HEK293 (cell line): Measurements from ENCODE around the gene PIP4K2A.
A peak's percentile ranks its signal among the peaks of the same experiment; 100 is the strongest.

Experiments used
- CTCF ChIA-PET: fragments of 350-600 bp; formaldehyde crosslinking; extraction: SDS; loops from one replicate; lab custom pipeline; 2021; ENCODE audit warnings: antibody characterized with exemption; lab: Yijun Ruan, JAX
- POLR2A ChIA-PET: fragments of 300-600 bp; formaldehyde crosslinking; extraction: SDS; loops from one replicate; lab custom pipeline; 2020; ENCODE audit warnings: antibody characterized with exemption, inconsistent platforms; lab: Yijun Ruan, JAX
- H3K27ac ChIP-seq: fragments of 200-500 bp; sonication (Bioruptor generic); 2 replicates; pipeline ENCODE4 v1.5.1; 2014; ENCODE audit warnings: low read depth, low read length, control low read depth, inconsistent platforms; ENCODE audit errors: extremely low read depth
- H3K36me3 ChIP-seq, 2 experiments: fragments of 200-500 bp in 1 of 2; sonication (Bioruptor generic) in 1 of 2; 1 replicate in 1 of 2; 2 replicates in 1 of 2; pipeline ENCODE4 v1.5.1; 2014 to 2017; ENCODE audit warnings: inconsistent platforms in 2 of 2, low read length in 2 of 2; ENCODE audit not compliant: control insufficient read depth in 2 of 2, insufficient read depth in 1 of 2
- H3K4me1 ChIP-seq: fragments of 200-500 bp; sonication (Bioruptor generic); 2 replicates; pipeline ENCODE4 v1.5.1; 2014; ENCODE audit warnings: mild to moderate bottlenecking, low read length, inconsistent platforms; ENCODE audit not compliant: control insufficient read depth, insufficient read depth
- H3K4me3 ChIP-seq: 2 replicates; pipeline ENCODE4 v1.5.1; 2011; ENCODE audit warnings: low read depth, mild to moderate bottlenecking, control low read depth, low read length, moderate library complexity
- H3K9me3 ChIP-seq: fragments of 200-500 bp; sonication (Bioruptor generic); 2 replicates; pipeline ENCODE4 v1.5.1; 2014; ENCODE audit warnings: low read depth, low read length, inconsistent platforms; ENCODE audit not compliant: control insufficient read depth, insufficient read depth
- GLIS2 ChIP-seq: fragments of 450-650 bp; formaldehyde crosslinking; IDR thresholded peaks from 2 replicates; pipeline ENCODE4 v1.5.1; 2016; ENCODE audit warnings: missing biosample characterization, missing genetic modification characterization
- HOXA7 ChIP-seq: sonication (generic); formaldehyde crosslinking; IDR thresholded peaks from 2 replicates; pipeline ENCODE4 v1.8.1; 2022; ENCODE audit warnings: missing genetic modification reagents, borderline replicate concordance
- KLF1 ChIP-seq: fragments of 450-650 bp; formaldehyde crosslinking; IDR thresholded peaks from 2 replicates; pipeline ENCODE4 v1.5.1; 2016; ENCODE audit warnings: missing biosample characterization, missing genetic modification characterization
- OVOL3 ChIP-seq: fragments of 450-650 bp; formaldehyde crosslinking; IDR thresholded peaks from 2 replicates; pipeline ENCODE4 v1.5.1; 2016; ENCODE audit warnings: missing biosample characterization, missing genetic modification characterization
- SP2 ChIP-seq: fragments of 450-650 bp; formaldehyde crosslinking; IDR thresholded peaks from 2 replicates; pipeline ENCODE4 v1.5.1; 2016; ENCODE audit warnings: missing biosample characterization, missing genetic modification characterization
- ZNF19 ChIP-seq: fragments of 450-650 bp; formaldehyde crosslinking; IDR thresholded peaks from 2 replicates; pipeline ENCODE4; 2016; ENCODE audit warnings: missing biosample characterization, missing genetic modification characterization, low read depth
- ZNF214 ChIP-seq: fragments of 450-650 bp; formaldehyde crosslinking; IDR thresholded peaks from 2 replicates; pipeline ENCODE4 v1.5.1; 2017; ENCODE audit warnings: missing biosample characterization, mild to moderate bottlenecking, missing genetic modification characterization, borderline replicate concordance
- ZNF24 ChIP-seq: fragments of 450-650 bp; formaldehyde crosslinking; IDR thresholded peaks from 2 replicates; pipeline ENCODE4 v1.5.1; 2016; ENCODE audit warnings: missing biosample characterization, missing genetic modification characterization
- ZNF335 ChIP-seq: fragments of 450-650 bp; formaldehyde crosslinking; conservative IDR thresholded peaks from 2 replicates; pipeline ENCODE4 v1.5.1; 2016; ENCODE audit warnings: missing biosample characterization, missing genetic modification characterization
- ZNF341 ChIP-seq: fragments of 450-650 bp; formaldehyde crosslinking; IDR thresholded peaks from 2 replicates; pipeline ENCODE4; 2016; ENCODE audit warnings: low read depth, missing biosample characterization, missing genetic modification characterization
- ZNF394 ChIP-seq: fragments of 450-650 bp; formaldehyde crosslinking; IDR thresholded peaks from 2 replicates; pipeline ENCODE4 v1.5.1; 2016; ENCODE audit warnings: missing biosample characterization, missing genetic modification characterization, mild to moderate bottlenecking, moderate library complexity, borderline replicate concordance
- ZNF549 ChIP-seq: fragments of 450-650 bp; IDR thresholded peaks from 2 replicates; pipeline ENCODE4 v1.5.1; 2018; ENCODE audit warnings: missing biosample characterization, missing genetic modification characterization, mild to moderate bottlenecking, inconsistent platforms, moderate library complexity
- ZNF561 ChIP-seq: fragments of 450-650 bp; IDR thresholded peaks from 2 replicates; pipeline ENCODE4 v1.5.1; 2018; ENCODE audit warnings: missing biosample characterization, missing genetic modification characterization, borderline replicate concordance
- ZNF585B ChIP-seq: fragments of 450-650 bp; formaldehyde crosslinking; IDR thresholded peaks from 2 replicates; pipeline ENCODE4 v1.5.1; 2016; ENCODE audit warnings: missing biosample characterization, missing genetic modification characterization
- ZNF626 ChIP-seq: fragments of 450-650 bp; sonication (Bioruptor Pico); formaldehyde crosslinking; IDR thresholded peaks from 2 replicates; pipeline ENCODE4 v1.5.1; 2018; ENCODE audit warnings: missing biosample characterization, missing genetic modification characterization, inconsistent platforms
- ZNF660 ChIP-seq: fragments of 450-650 bp; IDR thresholded peaks from 2 replicates; pipeline ENCODE4 v1.5.1; 2018; ENCODE audit warnings: missing biosample characterization, mild to moderate bottlenecking, missing genetic modification characterization
- ZNF785 ChIP-seq: fragments of 450-650 bp; formaldehyde crosslinking; IDR thresholded peaks from 2 replicates; pipeline ENCODE4 v1.5.1; 2016; ENCODE audit warnings: missing biosample characterization, missing genetic modification characterization
- ZNF791 ChIP-seq: fragments of 450-650 bp; formaldehyde crosslinking; IDR thresholded peaks from 2 replicates; pipeline ENCODE4 v1.5.1; 2016; ENCODE audit warnings: missing biosample characterization, missing genetic modification characterization
- ZSCAN16 ChIP-seq: fragments of 450-650 bp; formaldehyde crosslinking; IDR thresholded peaks from 2 replicates; pipeline ENCODE4 v1.5.1; 2016; ENCODE audit warnings: missing biosample characterization, missing genetic modification characterization
- TF ChIP-seq, protein P1 (sequence below): fragments of 450-650 bp; formaldehyde crosslinking; IDR thresholded peaks from 2 replicates; pipeline ENCODE4 v1.5.1; 2016; ENCODE audit warnings: missing biosample characterization, missing genetic modification characterization
- TF ChIP-seq, protein P2 (sequence below): fragments of 450-650 bp; formaldehyde crosslinking; IDR thresholded peaks from 2 replicates; pipeline ENCODE4 v1.5.1; 2016; ENCODE audit warnings: missing biosample characterization, missing genetic modification characterization, borderline replicate concordance
- TF ChIP-seq, protein P3 (sequence below): fragments of 450-650 bp; formaldehyde crosslinking; IDR thresholded peaks from 2 replicates; pipeline ENCODE4 v1.5.1; 2016; ENCODE audit warnings: missing biosample characterization, missing genetic modification characterization
- TF ChIP-seq, protein P4 (sequence below): fragments of 450-650 bp; formaldehyde crosslinking; IDR thresholded peaks from 2 replicates; pipeline ENCODE4 v1.5.1; 2017; ENCODE audit warnings: missing biosample characterization, missing genetic modification characterization
- TF ChIP-seq, protein P5 (sequence below): fragments of 450-650 bp; formaldehyde crosslinking; IDR thresholded peaks from 2 replicates; pipeline ENCODE4 v1.5.1; 2017; ENCODE audit warnings: missing biosample characterization, missing genetic modification characterization

Gene PIP4K2A

DNA sequence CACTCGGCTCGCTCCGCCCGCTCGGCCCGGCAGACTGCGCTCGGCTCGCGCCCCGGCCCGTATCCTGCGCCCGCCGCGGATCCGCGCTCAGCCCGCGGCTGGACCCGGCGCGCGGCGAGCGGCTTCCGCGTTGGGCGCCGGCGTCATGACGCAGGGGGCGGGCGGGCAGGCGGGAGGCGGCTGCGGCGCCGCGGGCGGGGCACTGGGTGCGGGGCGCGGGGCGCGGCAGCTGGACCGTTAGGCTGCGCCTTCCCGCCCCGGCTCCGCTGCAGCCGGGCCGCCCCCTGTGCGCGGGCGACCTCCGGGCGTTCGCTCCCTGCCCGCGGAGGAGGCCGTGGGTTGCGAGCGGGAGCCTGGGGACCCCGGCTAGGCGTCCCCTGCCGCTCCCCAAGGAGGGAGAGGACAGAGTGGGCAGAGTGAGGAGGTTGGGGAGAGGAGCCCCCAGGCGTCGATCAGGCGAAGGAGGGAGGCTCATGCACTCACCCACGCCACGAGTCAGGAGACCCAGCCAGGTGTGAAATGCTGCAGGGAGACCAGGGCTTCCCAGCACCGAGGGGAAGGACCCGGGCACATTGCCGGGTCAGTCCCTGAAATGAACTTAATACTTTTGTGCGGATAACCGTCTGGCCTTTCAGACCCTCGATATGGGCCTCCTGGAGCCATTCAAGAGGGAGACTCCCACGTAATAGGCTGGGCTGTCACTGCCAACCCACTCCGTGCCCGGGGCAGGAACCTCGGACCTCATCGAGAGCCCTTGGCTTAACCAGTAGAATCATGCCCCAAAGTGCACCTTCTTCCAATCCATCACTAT is at the start of gene PIP4K2A:
Gene PIP4K2A, minus strand, starts transcription at position 100 of the 811 bp plus-strand sequence. CDS start 252 bp downstream, outside the sequence.
- Histone ChIP-seq H3K4me3 (peak within 1 kb of the TSS; percentile 83), H3K27ac (peak within 1 kb of the TSS; percentile 86), H3K9me3 (no peaks in the 10 kb centered on the region), H3K36me3 (no peaks in the 10 kb centered on the region), H3K4me1 (peaks cover 15% of the 10 kb centered on the region)
- ChIA-PET CTCF (interaction anchor here (1.3 kb wide), 1 partner anchor 11 kb away, joined by 10 read pairs; no protein-coding TSS in a partner anchor), POLR2A (interaction anchor here (1.0 kb wide), 1 partner anchor 129 kb away, joined by 5 read pairs; no protein-coding TSS in a partner anchor)
- no peak for TF ChIP-seq ZNF561 (tag by site-specific recombination)
- no peak for TF ChIP-seq ZNF785
- TF ChIP-seq, protein P1, sequence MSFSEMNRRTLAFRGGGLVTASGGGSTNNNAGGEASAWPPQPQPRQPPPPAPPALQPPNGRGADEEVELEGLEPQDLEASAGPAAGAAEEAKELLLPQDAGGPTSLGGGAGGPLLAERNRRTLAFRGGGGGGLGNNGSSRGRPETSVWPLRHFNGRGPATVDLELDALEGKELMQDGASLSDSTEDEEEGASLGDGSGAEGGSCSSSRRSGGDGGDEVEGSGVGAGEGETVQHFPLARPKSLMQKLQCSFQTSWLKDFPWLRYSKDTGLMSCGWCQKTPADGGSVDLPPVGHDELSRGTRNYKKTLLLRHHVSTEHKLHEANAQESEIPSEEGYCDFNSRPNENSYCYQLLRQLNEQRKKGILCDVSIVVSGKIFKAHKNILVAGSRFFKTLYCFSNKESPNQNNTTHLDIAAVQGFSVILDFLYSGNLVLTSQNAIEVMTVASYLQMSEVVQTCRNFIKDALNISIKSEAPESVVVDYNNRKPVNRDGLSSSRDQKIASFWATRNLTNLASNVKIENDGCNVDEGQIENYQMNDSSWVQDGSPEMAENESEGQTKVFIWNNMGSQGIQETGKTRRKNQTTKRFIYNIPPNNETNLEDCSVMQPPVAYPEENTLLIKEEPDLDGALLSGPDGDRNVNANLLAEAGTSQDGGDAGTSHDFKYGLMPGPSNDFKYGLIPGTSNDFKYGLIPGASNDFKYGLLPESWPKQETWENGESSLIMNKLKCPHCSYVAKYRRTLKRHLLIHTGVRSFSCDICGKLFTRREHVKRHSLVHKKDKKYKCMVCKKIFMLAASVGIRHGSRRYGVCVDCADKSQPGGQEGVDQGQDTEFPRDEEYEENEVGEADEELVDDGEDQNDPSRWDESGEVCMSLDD (tag by site-specific recombination), result 0 out of 2 replicates have a peak, but pooled peaks have one; percentile 21
- TF ChIP-seq ZNF660 (tag by site-specific recombination), result 0 out of 2 replicates have a peak, but pooled peaks have one; percentile 15
- no peak for TF ChIP-seq ZSCAN16 (tag by site-specific recombination)
- TF ChIP-seq, protein P2, sequence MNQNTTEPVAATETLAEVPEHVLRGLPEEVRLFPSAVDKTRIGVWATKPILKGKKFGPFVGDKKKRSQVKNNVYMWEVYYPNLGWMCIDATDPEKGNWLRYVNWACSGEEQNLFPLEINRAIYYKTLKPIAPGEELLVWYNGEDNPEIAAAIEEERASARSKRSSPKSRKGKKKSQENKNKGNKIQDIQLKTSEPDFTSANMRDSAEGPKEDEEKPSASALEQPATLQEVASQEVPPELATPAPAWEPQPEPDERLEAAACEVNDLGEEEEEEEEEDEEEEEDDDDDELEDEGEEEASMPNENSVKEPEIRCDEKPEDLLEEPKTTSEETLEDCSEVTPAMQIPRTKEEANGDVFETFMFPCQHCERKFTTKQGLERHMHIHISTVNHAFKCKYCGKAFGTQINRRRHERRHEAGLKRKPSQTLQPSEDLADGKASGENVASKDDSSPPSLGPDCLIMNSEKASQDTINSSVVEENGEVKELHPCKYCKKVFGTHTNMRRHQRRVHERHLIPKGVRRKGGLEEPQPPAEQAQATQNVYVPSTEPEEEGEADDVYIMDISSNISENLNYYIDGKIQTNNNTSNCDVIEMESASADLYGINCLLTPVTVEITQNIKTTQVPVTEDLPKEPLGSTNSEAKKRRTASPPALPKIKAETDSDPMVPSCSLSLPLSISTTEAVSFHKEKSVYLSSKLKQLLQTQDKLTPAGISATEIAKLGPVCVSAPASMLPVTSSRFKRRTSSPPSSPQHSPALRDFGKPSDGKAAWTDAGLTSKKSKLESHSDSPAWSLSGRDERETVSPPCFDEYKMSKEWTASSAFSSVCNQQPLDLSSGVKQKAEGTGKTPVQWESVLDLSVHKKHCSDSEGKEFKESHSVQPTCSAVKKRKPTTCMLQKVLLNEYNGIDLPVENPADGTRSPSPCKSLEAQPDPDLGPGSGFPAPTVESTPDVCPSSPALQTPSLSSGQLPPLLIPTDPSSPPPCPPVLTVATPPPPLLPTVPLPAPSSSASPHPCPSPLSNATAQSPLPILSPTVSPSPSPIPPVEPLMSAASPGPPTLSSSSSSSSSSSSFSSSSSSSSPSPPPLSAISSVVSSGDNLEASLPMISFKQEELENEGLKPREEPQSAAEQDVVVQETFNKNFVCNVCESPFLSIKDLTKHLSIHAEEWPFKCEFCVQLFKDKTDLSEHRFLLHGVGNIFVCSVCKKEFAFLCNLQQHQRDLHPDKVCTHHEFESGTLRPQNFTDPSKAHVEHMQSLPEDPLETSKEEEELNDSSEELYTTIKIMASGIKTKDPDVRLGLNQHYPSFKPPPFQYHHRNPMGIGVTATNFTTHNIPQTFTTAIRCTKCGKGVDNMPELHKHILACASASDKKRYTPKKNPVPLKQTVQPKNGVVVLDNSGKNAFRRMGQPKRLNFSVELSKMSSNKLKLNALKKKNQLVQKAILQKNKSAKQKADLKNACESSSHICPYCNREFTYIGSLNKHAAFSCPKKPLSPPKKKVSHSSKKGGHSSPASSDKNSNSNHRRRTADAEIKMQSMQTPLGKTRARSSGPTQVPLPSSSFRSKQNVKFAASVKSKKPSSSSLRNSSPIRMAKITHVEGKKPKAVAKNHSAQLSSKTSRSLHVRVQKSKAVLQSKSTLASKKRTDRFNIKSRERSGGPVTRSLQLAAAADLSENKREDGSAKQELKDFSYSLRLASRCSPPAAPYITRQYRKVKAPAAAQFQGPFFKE, result no peak
- TF ChIP-seq ZNF394 (tag by site-specific recombination), result no peak
- TF ChIP-seq ZNF214 (tag by site-specific recombination), result no peak
- peak; percentile 57 for TF ChIP-seq ZNF341
- TF ChIP-seq ZNF24, result no peak
- TF ChIP-seq ZNF791, result no peak
- TF ChIP-seq, protein P3, sequence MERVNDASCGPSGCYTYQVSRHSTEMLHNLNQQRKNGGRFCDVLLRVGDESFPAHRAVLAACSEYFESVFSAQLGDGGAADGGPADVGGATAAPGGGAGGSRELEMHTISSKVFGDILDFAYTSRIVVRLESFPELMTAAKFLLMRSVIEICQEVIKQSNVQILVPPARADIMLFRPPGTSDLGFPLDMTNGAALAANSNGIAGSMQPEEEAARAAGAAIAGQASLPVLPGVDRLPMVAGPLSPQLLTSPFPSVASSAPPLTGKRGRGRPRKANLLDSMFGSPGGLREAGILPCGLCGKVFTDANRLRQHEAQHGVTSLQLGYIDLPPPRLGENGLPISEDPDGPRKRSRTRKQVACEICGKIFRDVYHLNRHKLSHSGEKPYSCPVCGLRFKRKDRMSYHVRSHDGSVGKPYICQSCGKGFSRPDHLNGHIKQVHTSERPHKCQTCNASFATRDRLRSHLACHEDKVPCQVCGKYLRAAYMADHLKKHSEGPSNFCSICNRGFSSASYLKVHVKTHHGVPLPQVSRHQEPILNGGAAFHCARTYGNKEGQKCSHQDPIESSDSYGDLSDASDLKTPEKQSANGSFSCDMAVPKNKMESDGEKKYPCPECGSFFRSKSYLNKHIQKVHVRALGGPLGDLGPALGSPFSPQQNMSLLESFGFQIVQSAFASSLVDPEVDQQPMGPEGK (tag by site-specific recombination), result peak; percentile 29; the same call in 1 of the 2 replicates
- TF ChIP-seq ZNF335, result peak; percentile 48
- TF ChIP-seq SP2 (tag by site-specific recombination), result no peak
- TF ChIP-seq, protein P4, sequence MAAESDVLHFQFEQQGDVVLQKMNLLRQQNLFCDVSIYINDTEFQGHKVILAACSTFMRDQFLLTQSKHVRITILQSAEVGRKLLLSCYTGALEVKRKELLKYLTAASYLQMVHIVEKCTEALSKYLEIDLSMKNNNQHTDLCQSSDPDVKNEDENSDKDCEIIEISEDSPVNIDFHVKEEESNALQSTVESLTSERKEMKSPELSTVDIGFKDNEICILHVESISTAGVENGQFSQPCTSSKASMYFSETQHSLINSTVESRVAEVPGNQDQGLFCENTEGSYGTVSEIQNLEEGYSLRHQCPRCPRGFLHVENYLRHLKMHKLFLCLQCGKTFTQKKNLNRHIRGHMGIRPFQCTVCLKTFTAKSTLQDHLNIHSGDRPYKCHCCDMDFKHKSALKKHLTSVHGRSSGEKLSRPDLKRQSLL (tag by site-specific recombination), result no peak; the same call in 1 of the 2 replicates
- TF ChIP-seq KLF1 (tag by site-specific recombination), result peak; percentile 29; the same call in 1 of the 2 replicates
- no peak for TF ChIP-seq HOXA7
- TF ChIP-seq, protein P5, sequence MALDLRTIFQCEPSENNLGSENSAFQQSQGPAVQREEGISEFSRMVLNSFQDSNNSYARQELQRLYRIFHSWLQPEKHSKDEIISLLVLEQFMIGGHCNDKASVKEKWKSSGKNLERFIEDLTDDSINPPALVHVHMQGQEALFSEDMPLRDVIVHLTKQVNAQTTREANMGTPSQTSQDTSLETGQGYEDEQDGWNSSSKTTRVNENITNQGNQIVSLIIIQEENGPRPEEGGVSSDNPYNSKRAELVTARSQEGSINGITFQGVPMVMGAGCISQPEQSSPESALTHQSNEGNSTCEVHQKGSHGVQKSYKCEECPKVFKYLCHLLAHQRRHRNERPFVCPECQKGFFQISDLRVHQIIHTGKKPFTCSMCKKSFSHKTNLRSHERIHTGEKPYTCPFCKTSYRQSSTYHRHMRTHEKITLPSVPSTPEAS (tag by site-specific recombination), result no peak
- TF ChIP-seq ZNF549 (tag by site-specific recombination), result no peak
- no peak for TF ChIP-seq OVOL3 (tag by site-specific recombination)
- TF ChIP-seq ZNF626 (tag by site-specific recombination), result no peak
- TF ChIP-seq ZNF19 (tag by site-specific recombination), result no peak
- TF ChIP-seq ZNF585B (tag by site-specific recombination), result no peak
- TF ChIP-seq GLIS2 (tag by site-specific recombination), result peak; percentile 44; the same call in 1 of the 2 replicates
